GM18909 (cell line): Measurements from ENCODE around the gene HBM.
"Not testable (repeated sequence)": the region's sequence is repeated elsewhere in the genome, so short reads cannot be mapped to it uniquely, and the experiment has no call there.

Experiments used
- ATAC-seq: cut with Tn5 transposase; IDR thresholded peaks from one replicate; pipeline ENCODE4 v1.9.1; 2021; ENCODE audit warnings: mild to moderate bottlenecking; ENCODE audit not compliant: unreplicated experiment, poor library complexity

Gene HBM, protein sequence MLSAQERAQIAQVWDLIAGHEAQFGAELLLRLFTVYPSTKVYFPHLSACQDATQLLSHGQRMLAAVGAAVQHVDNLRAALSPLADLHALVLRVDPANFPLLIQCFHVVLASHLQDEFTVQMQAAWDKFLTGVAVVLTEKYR

DNA sequence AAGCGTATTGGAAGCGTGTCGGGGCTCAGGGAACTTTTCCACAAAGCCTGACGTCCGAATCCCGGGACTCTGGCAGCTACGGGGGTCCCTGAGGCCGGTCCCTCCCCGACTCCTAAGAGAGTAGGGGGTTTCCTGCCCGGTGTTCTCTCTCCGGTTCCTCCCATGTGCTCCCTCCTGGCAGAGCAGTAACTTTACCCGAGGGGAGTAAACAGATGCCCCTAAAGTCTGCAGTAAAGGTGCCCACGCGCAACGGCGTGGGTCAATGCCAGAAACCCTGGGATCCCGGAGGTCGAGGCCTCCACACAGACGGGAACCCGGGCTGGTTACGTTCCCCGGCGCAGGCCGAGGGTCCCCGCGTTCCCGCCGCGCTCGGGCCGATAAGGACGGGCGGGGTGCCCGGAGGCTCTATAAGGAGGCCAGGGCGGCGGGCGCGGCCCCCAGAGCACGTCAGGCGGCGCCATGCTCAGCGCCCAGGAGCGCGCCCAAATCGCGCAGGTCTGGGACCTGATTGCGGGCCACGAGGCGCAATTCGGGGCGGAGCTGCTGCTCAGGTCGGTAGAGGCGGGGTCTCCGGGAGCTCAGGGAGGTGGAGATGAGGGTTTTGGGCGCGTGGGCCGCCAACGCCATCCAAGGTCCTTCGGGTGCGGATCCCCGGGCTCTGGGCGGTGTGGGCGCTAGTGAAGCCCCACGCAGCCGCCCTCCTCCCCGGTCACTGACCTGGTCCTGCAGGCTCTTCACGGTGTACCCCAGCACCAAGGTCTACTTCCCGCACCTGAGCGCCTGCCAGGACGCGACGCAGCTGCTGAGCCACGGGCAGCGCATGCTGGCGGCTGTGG is at the start of gene HBM:
TSS of gene HBM (plus strand) at position 440 of the 836 bp plus-strand sequence. CDS start at position 460, 20 bp downstream.
- no peak for ATAC-seq

DNA sequence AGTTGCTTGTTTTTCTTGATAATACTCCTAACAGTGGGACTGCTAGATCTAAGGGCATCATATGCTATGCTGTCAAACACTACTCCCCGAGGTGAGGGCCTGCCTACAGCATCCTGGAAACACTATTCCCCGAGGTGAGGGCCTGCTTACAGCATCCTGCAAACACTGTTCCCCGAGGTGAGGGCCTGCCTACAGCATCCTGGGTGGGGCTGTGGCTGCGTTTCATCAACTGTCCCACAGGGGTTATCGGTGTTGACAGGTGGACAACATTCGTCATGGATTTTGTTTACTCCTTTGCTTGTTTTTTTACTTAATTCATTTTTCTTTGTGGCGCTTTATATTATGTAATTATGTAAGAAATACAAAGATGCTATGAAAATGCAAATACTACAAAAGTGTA is 49.8 kb upstream of the HBM start:
- no peak for ATAC-seq

DNA sequence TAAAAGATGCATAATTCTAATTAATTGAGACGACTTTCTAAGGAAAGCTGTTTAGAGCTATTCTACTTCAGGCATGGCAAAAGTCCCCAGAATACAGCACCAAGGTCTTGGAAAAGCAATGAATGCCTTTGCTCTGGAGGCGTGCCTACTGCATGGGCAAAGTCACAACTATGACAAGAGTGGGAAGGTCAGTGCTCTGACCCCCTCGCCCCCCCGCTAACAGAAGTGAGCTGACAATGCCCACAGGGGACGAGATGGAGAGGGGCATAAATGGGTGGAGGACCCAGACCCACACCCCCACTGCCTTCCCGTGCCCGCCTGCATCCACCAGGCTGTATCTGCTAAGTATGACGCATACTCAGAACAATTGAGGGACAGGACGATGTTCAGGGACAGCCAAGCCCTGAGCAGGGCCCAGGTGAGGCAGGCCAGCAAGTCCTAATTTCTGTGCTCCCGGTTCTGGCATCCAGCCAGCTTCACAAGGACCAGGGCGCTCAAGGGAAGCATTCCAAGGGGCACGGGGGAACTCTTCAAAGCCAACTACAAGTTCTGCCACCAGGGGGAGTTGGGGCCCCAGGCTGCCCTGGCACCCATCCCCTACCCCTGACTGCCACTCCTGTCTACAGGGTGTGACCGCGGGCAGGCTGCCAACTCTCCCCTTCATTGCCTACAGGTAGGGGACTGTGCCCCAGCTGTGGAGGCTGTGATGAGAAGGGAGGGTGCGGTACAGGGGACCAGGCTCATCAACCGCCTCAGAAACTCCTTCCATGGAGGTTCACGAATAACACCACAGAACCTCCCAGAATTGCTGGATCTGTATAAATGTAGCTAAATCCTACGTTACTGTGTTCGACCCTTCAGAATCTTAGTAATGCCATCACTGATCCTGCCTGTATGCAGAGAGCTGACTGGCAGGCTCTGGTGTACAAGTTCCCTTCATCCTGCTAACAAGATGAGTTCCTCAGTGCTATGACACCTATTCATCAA is 48.1 kb upstream of the HBM start:
- ATAC-seq = no peak

DNA sequence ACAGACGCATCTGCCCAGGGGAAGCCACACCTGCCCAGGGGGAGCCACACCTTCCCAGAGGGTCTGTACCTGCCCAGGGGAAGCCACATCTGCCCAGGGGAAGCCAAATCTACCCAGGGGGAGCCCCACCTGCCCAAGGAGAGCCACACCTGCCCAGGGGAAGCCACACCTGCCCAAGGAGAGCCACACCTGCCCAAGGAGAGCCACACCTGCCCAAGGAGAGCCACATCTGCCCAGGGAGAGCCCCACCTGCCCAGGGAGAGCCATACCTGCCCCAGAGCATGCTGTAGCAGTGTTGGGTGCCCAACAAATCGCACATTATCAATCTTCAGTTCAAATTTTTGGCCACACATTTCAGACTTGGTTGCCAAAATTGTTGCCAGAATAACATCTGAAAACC is 46.9 kb upstream of the HBM start:
- no peak for ATAC-seq

DNA sequence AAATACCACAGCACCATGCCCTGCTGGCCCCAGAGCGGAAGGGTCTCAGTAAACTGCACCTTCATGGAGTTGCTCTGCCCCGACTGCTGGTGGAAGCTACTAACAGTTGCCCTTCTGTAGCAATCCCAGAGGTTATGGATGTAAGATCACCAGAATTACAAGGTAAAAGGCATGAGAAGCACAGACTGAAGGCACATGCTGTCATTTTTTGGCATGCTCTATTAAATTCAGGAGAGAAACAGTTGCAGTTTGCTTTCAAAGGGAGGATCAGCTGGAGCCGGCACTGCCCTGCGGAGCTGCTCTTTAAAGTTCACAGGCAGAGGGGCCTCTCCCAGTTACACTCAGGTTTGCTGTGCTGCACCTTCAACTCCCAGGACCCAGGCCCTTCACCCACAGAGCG is 46.5 kb upstream of the HBM start:
- ATAC-seq = no peak

DNA sequence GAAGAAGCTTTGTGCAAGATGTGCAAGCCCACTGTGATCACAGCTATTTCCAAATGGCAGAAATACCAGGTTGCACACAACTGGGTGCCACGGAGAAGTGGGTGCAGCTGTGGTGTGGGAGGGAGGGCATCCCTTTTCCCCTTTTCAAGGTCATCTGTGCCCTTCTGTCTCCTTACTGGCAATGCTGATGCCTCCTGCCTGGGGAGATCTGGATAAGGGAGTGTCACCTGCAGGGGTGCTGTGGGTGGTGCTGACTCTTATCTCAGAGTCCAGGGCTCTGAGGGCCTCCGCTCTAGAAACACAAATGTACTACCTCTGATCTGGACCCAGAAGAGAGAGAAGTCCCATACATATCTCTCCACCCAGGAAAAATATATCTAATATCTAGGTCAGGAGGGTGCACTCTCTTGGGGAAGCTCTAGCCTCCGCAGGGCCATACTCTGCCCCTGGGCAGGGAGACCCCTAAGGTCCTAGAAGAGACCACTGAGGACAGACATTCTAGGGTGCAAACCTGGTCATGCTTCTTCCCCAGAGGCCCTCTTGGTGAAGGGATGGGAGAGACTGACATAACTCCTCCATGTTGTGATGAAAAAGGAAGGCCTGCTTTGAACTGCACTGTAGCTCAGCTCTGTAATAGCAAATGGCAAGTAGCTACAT is 45.8 kb upstream of the HBM start:
- no peak for ATAC-seq

DNA sequence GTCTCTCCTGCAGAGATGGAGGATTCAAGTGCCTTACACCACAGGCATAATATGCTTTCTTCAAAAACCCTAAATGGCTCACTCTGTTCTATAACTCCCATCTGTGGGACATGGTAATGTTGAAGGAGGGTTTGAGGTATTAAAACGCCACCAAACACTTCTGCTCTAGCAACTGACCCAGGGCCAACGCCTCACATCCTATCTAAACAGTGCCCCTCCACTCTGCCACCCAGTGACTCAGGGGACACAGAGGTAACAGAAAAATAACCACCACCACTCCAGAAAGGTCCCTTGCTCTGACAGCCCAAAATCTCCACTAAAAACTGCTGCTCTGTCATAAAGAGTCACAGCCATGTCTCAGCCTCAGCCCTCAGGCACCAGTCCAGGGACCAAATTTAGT is 45.0 kb upstream of the HBM start:
- no peak for ATAC-seq

DNA sequence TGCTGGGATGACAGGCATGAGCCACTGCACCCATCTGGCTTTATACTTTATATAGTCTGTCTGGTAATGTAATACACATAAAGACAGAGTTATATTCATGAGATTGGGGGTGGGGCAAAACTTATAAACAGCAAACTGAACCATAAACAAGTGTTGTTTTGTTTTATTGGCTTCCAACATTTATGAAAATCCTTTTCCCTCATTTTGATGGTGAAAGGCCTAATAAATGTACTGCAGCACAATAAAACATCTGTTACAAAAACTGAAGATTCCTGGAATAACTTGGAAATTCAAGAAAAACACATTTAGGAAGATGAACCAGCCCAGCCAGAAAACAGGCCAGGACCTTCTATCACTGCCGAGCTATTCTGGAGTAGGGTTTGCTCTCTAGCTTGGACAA is 43.4 kb upstream of the HBM start:
- no peak for ATAC-seq

DNA sequence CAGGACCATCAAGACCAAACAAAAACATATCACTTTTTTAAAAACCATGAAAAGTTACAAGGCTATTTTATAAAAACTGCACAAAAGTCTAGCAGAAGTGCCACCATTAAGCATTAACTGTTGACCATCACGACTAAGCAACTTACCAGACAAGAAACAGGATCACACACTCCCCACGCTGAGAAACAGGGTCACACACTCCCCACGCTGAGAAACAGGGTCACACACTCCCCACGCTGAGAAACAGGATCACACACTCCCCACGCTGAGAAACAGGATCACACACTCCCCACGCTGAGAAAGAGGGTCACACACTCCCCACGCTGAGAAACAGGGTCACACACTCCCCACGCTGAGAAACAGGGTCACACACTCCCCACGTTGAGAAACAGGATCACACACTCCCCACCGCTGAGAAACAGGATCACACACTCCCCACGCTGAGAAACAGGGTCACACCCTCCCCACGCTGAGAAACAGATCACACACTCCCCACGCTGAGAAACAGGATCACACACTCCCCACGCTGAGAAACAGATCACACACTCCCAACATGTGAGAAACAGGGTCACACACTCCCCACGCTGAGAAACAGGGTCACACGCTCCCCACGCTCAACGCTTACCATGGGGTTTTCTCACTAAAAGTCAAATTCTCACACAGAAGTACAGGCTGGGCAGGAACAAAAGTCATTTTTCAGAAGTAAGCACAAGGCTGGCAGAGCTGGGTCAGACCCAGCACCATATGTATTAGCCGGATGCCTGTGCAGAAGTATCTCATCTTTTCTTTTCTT is 42.0 kb upstream of the HBM start:
- not testable (repeated sequence) for ATAC-seq

DNA sequence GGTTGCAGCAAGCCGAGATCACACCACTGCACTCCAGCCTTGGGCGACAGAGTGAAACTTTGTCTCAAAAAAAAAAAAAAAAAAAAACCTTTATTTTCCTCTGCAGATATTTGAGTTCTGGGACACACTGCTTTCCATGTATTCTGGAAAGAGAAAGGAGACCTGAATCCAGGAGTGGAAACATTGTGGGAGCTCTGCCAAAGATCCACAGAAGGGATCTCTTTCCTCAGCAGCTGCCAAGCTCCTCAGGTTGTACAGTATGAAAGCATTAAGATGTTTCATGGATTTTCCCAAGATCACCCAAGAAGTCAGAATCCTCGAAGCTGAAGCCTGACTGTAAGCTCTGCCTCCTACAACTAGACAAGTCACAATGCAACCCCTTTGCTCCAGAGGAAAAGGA is 40.8 kb upstream of the HBM start:
- ATAC-seq = no peak

DNA sequence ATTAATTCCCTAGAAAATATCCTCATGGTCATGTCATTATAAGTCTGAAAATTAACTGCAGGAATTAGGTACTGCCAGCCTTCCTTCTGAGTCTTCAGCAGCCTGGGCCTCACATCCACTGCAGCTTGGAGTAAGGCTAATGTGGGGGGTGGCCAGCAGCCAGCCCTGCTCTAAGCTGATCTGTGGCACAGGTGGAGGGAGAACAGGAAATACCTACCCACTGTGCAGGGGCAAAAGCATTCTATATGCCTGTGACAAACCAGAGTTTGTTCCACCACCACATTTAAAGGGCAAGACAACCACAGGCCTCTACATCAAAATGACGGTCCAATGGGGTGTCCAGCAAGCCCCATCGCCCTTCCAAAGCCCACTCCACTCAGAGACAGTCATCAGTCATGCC is 36.7 kb upstream of the HBM start:
- ATAC-seq = no peak

DNA sequence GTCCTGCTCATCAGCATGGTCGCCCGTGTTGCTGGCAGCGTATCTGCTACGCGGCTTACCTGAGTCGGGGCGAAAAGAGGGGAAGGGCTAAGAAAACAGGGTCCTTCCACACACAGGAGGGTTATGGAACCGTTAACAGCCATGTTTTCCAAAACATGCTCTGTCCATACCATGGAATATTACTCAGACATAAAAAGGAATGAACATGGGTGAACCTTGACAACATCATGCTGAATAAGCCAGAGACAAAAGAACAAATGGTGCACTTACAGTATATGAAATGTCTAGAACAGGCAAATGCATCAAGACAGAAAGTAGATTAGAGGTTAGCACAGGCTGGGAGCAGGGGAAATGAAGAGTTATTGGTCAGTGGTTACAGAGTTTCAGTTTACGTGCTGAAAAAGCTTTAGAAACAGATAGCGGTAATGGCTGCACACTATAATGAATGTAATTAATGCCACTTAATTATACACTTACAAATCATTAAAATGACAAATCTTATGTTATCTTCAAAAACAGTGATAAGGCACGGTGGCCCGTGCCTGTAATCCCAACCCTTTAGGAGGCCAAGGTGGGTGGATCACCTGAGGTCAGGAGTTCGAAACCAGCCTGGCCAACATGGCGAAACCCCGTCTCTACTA is 35.1 kb upstream of the HBM start:
- no peak for ATAC-seq

DNA sequence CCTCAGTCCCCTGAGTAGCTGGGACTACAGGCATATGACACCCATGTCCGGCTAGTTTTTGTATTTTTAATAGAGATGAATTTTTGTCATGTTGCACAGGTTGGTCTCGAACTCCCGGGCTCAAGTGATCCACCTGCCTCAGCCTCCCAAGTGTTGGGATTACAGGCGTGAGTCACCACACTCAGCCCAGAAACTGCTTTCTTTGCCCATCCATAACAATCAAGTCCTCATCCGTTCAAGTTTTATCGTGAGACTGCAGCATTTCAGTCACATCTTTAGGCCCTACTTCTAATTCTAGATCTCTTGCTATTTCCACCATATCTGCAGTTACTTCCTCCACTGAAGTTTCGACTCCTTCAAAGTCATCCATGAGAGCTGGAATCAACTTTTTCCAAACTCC is 33.7 kb upstream of the HBM start:
- no peak for ATAC-seq

DNA sequence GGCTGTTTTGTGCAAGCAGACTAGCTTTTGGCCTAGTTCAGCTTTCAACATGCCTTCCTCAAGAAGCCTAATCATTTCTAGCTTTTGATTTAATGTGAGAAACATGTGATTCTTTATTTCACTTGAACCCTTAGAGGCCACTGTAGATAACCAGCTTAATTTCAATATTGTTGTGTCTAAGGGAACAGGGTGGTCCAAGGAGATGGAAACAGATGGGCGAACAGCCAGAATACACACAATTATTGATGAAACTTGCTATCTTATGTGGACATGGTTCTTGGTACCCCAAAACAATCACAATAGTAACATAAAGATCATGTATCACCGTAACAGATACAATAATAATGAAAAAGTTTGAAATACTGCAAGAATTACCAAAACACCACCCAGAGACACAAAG is 32.1 kb upstream of the HBM start:
- ATAC-seq = no peak

DNA sequence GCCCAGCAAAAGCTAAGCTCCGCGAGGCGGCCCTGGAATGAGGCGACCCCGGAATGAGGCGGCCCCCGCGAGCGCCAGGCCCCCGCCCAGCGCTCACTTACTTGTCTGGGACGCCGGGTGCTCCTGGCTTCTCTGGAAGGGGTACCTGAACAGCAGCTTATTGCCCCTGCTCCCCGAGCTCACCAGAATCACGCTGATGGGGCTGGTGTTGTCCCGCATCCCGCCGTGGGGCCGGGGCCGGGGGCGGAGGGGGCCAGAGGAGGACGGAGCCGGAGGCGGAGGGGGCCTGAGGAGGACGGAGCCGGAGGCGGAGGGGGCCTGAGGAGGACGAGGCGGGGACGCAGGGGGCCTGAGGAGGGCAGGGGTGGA is 27.7 kb upstream of the HBM start:
- ATAC-seq = no peak

DNA sequence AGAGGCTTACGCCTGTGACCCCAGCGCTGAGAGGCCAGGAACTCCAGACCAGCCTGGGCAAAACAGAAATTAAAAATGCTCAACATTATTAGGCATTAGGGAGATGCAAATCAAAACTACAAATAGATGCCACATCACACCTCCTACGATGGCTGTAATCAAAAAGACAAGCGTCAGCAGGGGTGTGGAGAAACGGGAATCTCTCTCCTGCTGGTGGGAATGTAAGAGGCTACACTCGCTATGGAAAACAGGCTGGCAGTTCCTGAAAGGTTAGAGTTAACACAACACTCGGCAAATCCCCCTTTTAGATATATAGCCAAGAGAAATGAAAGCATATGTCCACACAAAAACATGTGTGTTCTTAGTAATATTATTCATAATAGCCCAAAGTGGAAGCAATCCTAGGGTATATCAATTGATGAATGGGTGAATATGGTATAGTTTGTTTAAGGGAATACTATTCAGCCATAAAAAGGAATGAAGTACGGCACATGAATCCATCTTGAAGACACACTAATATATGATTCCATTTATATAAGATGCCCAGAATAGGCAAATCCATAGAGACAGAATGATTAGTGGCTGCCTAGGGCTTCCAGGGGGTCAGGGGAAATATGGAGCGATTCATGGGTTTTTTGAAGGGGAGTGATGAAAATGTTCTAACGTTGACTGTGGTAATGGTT is 25.5 kb upstream of the HBM start:
- ATAC-seq = no peak

DNA sequence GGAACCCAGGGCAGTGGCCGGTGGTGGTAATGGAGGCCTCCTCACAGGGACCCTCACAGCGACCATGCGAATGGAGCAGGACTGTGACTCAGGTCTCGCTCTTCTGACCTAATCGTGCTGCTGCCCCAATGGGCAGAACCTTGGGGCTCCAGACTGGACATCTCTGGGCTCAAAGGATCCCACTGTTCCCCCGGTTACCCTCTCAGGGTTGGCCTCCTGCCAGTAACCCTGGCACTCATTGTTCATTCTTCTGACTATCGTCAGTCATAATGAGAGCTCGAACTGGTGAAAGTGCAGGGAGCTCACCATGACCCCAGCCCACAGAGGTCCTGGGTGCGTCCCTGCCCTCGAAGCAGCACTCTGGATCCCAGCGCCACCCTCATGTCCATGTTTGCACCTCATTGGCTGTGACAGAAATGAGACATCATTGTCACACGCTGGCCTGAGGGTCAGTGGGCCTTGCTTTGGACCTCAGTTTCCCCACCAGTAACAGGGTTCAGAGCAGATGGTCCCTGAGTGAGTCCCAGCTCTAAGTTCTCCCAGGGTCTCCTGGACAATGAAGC is 23.3 kb upstream of the HBM start:
- no peak for ATAC-seq

DNA sequence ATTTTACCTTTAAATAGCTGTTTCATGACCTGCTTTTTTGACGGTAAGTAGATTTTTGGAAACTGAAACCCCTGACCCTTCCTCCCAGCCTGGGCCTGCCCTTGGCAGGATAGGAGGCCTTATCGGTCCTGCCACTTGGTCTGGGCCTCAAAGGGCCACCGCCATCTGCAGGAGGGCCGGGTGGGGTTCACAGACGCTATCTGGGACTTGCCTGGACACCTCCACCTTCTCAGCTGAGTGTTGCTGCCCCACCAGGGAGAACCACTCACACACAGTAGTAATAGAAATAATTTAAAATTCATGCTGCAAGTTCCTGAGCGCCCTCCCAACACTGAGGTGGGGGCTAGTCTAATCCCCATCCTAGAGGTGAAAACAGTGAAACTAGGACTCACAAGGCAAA is 22.7 kb upstream of the HBM start:
- ATAC-seq = no peak
